HG03097 (cell line): Measurements from ENCODE around the gene HIVEP3.
A peak's percentile ranks its signal among the peaks of the same experiment; 100 is the strongest.
"Not testable (repeated sequence)": the region's sequence is repeated elsewhere in the genome, so short reads cannot be mapped to it uniquely, and the experiment has no call there.

Experiments used
- ATAC-seq: cut with Tn5 transposase; IDR thresholded peaks from one replicate; pipeline ENCODE4 v1.9.1; 2021; ENCODE audit not compliant: unreplicated experiment, low FRiP score

Gene HIVEP3

GRCh38 chr1:41918450-41919043, at the start of gene HIVEP3:
Gene HIVEP3 (minus strand): TSS chr1:41918922.
- no peak for ATAC-seq

GRCh38 chr1:41964400-41964799, 45.7 kb upstream of the HIVEP3 start:
- no peak for ATAC-seq

DNA sequence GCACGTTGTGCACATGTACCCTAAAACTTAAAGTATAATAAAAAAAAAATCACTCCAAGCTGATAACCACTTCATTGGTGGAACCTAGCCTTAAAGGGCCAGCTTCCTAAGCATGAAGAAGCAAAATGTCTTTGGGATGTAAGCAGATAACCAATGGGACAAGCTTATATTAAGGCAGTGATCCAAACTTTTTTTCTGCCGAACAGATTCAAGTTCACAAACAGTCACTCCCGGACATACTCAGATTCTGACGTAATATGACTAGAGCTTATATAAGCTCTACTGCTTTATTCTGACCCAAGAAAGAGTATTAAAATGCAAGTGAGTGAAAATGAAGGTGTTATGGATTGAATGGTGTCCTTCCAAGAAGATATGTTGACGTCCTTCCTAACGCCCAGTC, 44.9 kb upstream of the HIVEP3 start:
- ATAC-seq: no peak

DNA sequence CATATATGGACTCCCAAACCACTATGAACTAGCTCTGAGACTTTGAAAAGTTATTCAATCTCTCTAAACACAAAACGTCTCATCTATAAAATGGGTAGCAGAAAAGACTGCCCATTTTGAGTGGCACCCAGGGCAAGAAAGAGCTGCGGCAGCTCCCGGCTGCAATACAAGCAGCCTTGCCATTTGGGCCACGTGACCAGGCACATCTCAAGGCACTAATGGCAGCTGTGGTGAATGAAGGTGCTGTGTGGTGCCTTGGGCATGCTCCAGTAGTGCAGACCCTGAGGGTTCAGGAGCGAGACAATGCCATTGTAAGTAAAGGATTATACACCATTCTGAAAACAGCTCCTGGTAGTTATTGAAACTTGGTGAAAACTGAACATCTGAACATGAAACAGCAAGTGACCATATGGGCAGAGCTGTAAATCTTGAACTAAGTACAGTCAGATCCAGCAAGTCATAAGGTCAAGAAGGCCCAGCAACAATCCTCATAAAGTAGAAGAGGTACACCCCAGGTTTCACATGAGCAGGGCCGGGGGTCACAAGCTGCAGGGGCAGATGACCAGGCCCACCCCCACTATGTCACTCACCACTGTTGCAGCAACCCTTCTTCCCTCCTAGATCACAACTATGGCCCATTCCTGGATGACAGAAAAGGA, 39.4 kb upstream of the HIVEP3 start:
- ATAC-seq: no peak

GRCh38 chr1:41957568-41957967, 38.8 kb upstream of the HIVEP3 start:
- ATAC-seq: no peak

DNA sequence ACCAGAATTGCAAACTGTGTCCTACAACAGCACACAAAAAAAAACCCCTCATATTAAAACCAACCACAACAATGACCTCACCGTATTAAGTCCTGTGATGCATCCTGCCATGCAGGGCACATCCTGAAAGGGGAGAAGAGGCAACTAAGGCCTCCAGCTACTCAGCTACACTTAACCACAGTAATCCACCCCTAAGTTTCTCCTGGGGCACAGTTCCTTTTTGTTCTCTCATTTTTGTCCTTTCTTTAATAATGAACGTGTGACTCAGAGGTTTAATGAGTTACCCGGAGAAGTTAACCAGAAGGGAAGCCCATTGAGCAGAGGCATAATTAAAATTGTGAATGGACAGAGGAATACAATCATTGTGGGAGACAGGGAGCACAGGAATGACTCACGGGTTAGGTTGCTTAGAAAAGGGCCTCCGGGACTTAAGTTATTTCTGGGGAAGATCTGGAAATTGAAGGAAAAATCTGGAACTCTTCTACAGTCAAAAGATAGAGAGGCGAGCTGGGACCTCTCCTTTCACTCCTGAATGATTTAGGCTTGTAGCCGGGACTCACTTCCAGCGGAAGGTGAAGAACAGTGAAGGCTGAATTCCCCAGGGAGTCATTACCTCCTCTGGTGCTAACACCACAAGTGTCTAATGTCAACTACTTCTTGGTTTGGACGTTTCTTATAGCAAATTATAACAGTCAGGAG, 36.9 kb upstream of the HIVEP3 start:
- peak; percentile 78 for ATAC-seq

DNA sequence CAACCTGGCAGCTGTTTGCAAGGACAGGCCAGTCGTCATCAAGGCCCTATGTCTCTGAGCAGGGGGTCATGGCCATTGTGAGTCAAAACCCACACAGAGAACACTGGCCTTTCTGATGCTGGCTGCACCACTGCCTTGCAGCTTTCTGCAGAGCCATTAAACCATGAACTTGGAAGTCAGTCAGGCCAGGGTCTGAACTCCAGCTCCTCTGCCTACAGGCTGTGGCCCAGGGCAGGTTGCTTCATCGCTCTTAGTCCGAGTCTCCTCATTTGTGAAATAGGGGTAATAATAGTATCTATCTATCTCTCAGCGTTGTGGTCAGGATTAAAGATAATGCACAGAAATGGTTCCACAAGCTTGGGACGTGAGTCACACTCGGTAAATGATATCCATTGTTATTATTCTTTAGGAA, 35.8 kb upstream of the HIVEP3 start:
- ATAC-seq: no peak

GRCh38 chr1:41953291-41953690, 34.6 kb upstream of the HIVEP3 start:
- ATAC-seq: no peak

GRCh38 chr1:41952208-41952607, 33.5 kb upstream of the HIVEP3 start:
- ATAC-seq: no peak

DNA sequence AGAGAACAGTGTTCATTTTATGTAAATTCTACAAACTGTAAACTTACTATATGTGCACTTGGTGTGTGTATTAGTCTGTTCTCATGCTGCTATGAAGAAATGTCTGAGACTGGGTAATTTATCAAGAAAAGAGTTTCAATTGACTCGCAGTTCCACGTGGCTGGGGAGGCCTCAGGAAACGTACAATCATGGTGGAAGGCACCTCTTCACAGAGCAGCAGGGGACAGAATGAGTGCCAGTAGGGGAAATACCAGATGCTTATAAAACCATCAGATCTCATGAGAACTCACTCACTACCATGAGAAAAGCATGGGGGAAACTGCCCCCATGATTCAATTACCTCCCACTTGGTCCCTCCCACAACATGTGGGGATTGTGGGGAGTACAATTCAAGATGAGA, 32.8 kb upstream of the HIVEP3 start:
- not testable (repeated sequence) for ATAC-seq

DNA sequence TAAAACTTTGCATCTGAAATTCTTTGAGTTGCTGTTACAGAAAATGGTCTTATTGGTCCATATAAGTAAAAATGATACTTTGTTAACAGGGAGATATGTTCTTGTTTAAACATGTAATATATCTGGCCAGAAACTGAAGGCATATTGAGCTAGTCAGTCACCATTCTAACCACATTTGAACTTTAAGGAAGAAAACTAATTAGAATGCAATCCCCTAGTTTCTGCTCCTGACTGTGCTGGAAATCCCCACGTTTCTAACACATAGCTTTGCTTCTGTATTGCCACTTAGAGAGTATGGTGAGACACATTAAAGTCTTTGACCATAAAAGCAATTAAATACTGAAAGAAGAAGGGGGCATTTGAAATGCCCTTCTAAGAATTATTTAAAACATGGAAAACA, 32.1 kb upstream of the HIVEP3 start:
- ATAC-seq: no peak

GRCh38 chr1:41945946-41946345, 27.2 kb upstream of the HIVEP3 start:
- ATAC-seq: not testable (repeated sequence)

GRCh38 chr1:41943717-41944116, 25.0 kb upstream of the HIVEP3 start:
- ATAC-seq: no peak

DNA sequence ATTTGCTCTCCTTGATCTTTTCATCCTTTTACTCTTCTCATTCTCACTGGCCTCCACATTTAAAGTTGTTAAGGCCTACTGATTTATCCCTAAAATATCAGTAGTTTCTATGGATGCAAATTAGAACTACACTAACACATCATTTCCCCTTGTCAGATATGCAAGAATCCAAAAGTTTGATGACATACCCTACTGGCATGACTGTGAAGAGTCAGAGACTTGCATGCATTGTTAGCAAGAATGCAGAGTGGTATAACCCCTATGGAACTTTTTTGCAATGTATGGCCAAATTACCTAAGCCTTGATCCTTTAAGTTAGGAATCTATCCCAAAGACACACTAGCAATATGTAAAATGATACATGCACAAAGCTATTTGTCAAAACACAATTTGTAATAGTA, 23.6 kb upstream of the HIVEP3 start:
- ATAC-seq: no peak

DNA sequence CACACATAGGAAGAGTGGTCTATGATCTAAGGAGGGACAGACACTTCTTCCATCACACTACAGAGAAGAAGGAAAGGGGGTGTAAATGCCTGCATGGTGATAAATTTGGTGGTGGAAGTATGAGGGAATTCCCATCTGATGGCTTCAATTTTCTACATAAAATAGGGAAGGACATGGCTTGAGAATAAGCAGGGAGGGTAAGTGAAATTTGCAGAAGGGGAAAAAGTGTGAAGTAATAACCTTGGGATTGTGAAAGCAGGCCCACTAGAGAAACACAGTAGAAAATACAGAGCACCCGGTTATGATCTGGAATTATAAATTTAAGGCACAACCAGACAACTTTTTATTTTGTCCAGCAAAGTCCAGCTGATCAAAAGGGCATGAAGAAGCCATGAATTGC, 22.7 kb upstream of the HIVEP3 start:
- ATAC-seq: no peak

GRCh38 chr1:41939194-41939593, 20.5 kb upstream of the HIVEP3 start:
- ATAC-seq: no peak

DNA sequence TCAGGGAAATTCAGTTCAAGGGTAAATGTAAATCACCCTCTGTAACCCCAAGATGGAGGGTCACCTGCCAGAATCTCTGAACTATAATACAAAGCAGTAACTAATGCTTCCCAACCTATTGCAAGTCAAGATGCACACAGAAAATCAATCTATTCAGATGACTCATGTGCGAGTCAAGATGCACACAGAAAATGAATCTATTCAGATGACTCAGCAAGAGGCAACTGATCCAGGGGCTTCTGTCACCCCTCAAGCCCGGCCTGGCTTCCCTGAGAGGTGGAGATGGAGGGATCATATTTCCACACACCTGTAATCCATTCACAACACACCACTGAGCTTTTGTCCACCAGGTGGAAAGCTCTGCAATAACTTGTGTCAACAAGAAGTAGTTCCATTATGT, 17.4 kb upstream of the HIVEP3 start:
- ATAC-seq: no peak

GRCh38 chr1:41935226-41935625, 16.5 kb upstream of the HIVEP3 start:
- ATAC-seq: no peak

- no peak for ATAC-seq
Measured at GRCh38 chr1:41933106-41933505, 14.4 kb upstream of the HIVEP3 start.

DNA sequence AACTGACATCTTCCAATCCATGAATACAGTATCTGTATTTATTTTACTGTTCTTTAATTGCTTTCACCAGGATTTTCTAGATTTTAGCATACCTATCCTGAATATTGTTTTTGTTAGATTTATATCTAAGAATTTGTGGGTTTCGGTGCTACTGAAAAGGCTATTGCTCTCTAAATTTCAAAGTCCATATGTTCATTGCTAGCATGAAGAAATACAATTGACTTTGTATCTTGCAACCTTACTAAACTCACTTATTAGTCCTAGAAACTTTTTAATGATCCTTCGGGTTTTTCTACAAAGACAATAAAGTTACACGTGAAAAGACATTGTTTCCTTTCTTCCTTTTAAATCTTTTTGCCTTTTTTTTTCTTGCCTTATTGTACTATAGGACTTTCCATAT, 12.9 kb upstream of the HIVEP3 start:
- no peak for ATAC-seq

DNA sequence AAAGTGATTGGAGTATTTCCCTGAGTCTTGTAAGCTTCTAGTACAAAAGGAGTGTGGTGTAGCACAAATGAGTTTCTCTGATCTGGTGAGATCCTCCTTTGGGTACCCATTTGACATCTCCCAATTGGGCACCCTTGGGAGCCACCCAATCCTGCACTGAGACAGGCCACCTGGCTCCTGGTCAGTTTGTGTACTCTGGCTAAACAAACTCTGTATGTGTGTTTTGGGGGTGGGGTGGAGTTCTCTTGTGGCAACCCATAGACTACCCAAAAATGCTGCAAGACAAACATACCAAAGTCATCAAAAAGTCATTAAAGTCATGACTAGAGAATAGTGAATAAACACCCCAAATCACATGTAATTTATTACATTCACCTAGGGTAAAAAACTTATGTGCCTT, 8.4 kb upstream of the HIVEP3 start:
- no peak for ATAC-seq

GRCh38 chr1:41925712-41926111, 7.0 kb upstream of the HIVEP3 start:
- no peak for ATAC-seq
